Measurements from ENCODE around the gene CDHR4. TPM values are rescaled to one million over a fixed set of nuclear protein-coding genes. Genes with fewer than 3 reads are reported as not detected.
A peak's percentile ranks its signal among the peaks of the same experiment; 100 is the strongest.
"Not testable (repeated sequence)": the region's sequence is repeated elsewhere in the genome, so short reads cannot be mapped to it uniquely, and the experiment has no call there.

The CDHR4 gene
- total RNA-seq, 1 experiment from 2014 or later: not detected

GRCh38 chr3:49803465-49804140 lies 3.9 kb upstream of the CDHR4 start:
- peak; percentile 20 for DNase-seq (ENCODE audit: low read depth)

- DNase-seq (ENCODE audit: low read depth): peak; percentile 76
Observed at GRCh38 chr3:49802719-49803464, 3.2 kb upstream of the CDHR4 start, which contains the start of gene INKA1. Gene INKA1 (plus strand): TSS chr3:49803261. CDS start chr3:49803393, 132 bp downstream.

- no peak for DNase-seq (ENCODE audit: low read depth)
Observed at GRCh38 chr3:49801160-49801559, 1.5 kb upstream of the CDHR4 start.

GRCh38 chr3:49799105-49799504 lies 568 bp downstream of the CDHR4 start:
- DNase-seq (ENCODE audit: low read depth): no peak

GRCh38 chr3:49794926-49795905 lies 4.5 kb downstream of the CDHR4 start:
- no peak for DNase-seq (ENCODE audit: low read depth)

GRCh38 chr3:49794431-49794830 lies 5.2 kb downstream of the CDHR4 start:
- no peak for DNase-seq (ENCODE audit: low read depth)

- no peak for DNase-seq (ENCODE audit: low read depth)
Observed at GRCh38 chr3:49793486-49794085, 6.1 kb downstream of the CDHR4 start.

- no peak for DNase-seq (ENCODE audit: low read depth)
Observed at GRCh38 chr3:49792371-49793150, 7.1 kb downstream of the CDHR4 start.

GRCh38 chr3:49791571-49791970 lies 8.1 kb downstream of the CDHR4 start:
- no peak for DNase-seq (ENCODE audit: low read depth)

GRCh38 chr3:49790626-49791411 lies 8.9 kb downstream of the CDHR4 start:
- peak; percentile 70 for DNase-seq (ENCODE audit: low read depth)

GRCh38 chr3:49788056-49788455 lies 11.6 kb downstream of the CDHR4 start:
- no peak for DNase-seq (ENCODE audit: low read depth)

GRCh38 chr3:49787536-49787935 lies 12.1 kb downstream of the CDHR4 start:
- no peak for DNase-seq (ENCODE audit: low read depth)

GRCh38 chr3:49787182-49787464 lies 12.6 kb downstream of the CDHR4 start:
- no peak for DNase-seq (ENCODE audit: low read depth)

- DNase-seq (ENCODE audit: low read depth): peak; percentile 99
Observed at GRCh38 chr3:49786357-49787181, 13.1 kb downstream of the CDHR4 start, which contains the start of gene IP6K1. Gene IP6K1 (minus strand): TSS chr3:49786542. CDS start chr3:49748040, 38,502 bp downstream.

GRCh38 chr3:49785565-49786356 lies 13.9 kb downstream of the CDHR4 start:
- DNase-seq (ENCODE audit: low read depth): peak; percentile 50

GRCh38 chr3:49782277-49782676 lies 17.4 kb downstream of the CDHR4 start:
- DNase-seq (ENCODE audit: low read depth): not testable (repeated sequence)

GRCh38 chr3:49781415-49782199 lies 18.1 kb downstream of the CDHR4 start:
- no peak for DNase-seq (ENCODE audit: low read depth)

Measured in M059J (cell line).